HFFc6 (cell line): ENCODE measurements around the gene TTLL3. TPM values are rescaled to one million over a fixed set of nuclear protein-coding genes. Genes with fewer than 3 reads are reported as not detected.
"Not testable (repeated sequence)": the region's sequence is repeated elsewhere in the genome, so short reads cannot be mapped to it uniquely, and the experiment has no call there.

Experiments
- DNase-seq: peaks from one replicate; pipeline ENCODE4 v3.0.0-alpha.2; 2018
- H3K27ac Mint-ChIP-seq: 2 replicates; pipeline ENCODE4 v1.8.0; 2020; ENCODE audit warnings: mild to moderate bottlenecking, mixed read lengths
- H3K27me3 Mint-ChIP-seq: 2 replicates; pipeline ENCODE4 v1.8.0; 2021; ENCODE audit warnings: mild to moderate bottlenecking, moderate library complexity, mixed read lengths; ENCODE audit not compliant: insufficient read depth
- H3K36me3 Mint-ChIP-seq: 2 replicates; pipeline ENCODE4 v1.8.0; 2021; ENCODE audit warnings: low read depth, mixed read lengths
- H3K4me1 Mint-ChIP-seq: 2 replicates; pipeline ENCODE4 v1.8.0; 2020; ENCODE audit warnings: low read depth, mixed read lengths
- H3K4me3 Mint-ChIP-seq: 2 replicates; pipeline ENCODE4 v1.8.0; 2020; ENCODE audit warnings: mild to moderate bottlenecking, moderate library complexity, mixed read lengths
- H3K9me3 Mint-ChIP-seq: 2 replicates; pipeline ENCODE4 v1.8.0; 2020; ENCODE audit warnings: mild to moderate bottlenecking, mixed read lengths
- total RNA-seq, 6 experiments: library from RNA; stranded (reverse); fragmentation: NEBNext Ultra II Directional; extraction: Animal tissue kit (Norgen Biotek cat#: 25700); gene quantifications; 2 replicates in 1 of 6; 3 replicates in 5 of 6; pipeline ENCODE4 v1.2.3, GENCODE V29; 2021
- TF ChIP-seq, protein P1 (sequence below): fragments of 200-600 bp; sonication (generic); IDR thresholded peaks from 2 replicates; pipeline ENCODE4 v1.5.0; 2021; ENCODE audit warnings: antibody characterized with exemption, mild to moderate bottlenecking

TTLL3 gene
- total RNA-seq, 6 experiments from 2014 or later = 14.1 to 20.5 (median 16.0) TPM

DNA sequence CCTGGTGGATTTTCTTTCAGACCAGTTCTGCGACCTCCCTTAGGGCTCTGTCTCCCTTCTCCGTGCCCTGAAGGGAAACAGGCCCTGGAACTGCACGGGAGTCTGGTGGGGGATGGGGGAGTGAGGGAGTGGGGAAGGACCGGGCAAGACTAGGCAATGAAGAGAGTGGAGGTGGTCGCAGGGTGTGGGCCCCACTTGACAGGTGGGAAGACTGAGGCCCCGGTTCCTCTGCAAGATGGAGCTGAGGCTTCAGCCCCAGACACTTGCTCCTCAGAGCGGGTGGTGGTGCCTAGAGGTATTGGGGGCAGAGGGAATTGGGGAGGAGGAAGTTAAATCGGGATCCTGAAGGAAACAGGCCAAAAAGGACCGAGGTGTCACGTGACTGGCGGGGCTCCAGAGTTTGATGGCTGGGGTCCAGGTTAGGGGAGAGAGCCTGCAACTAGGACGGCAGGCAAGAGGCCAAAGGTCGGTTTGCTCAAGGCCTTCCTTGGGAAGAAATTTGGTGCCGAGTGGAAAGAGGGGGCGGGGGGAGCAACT, 39.7 kb upstream of the TTLL3 start:
- Mint-ChIP-seq H3K36me3 (peaks cover 6% of the 10 kb centered on the region; the same call in 1 of the 2 replicates), H3K27me3 (peaks cover 7% of the 10 kb centered on the region), H3K9me3 (no peaks in the 10 kb centered on the region), H3K4me1 (peaks cover 37% of the 10 kb centered on the region), H3K4me3 (peak overlapping the region; percentile 87), H3K27ac (no peak overlapping the region)
- TF ChIP-seq, protein P1, sequence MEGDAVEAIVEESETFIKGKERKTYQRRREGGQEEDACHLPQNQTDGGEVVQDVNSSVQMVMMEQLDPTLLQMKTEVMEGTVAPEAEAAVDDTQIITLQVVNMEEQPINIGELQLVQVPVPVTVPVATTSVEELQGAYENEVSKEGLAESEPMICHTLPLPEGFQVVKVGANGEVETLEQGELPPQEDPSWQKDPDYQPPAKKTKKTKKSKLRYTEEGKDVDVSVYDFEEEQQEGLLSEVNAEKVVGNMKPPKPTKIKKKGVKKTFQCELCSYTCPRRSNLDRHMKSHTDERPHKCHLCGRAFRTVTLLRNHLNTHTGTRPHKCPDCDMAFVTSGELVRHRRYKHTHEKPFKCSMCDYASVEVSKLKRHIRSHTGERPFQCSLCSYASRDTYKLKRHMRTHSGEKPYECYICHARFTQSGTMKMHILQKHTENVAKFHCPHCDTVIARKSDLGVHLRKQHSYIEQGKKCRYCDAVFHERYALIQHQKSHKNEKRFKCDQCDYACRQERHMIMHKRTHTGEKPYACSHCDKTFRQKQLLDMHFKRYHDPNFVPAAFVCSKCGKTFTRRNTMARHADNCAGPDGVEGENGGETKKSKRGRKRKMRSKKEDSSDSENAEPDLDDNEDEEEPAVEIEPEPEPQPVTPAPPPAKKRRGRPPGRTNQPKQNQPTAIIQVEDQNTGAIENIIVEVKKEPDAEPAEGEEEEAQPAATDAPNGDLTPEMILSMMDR = no peak
- DNase-seq = no peak

DNA sequence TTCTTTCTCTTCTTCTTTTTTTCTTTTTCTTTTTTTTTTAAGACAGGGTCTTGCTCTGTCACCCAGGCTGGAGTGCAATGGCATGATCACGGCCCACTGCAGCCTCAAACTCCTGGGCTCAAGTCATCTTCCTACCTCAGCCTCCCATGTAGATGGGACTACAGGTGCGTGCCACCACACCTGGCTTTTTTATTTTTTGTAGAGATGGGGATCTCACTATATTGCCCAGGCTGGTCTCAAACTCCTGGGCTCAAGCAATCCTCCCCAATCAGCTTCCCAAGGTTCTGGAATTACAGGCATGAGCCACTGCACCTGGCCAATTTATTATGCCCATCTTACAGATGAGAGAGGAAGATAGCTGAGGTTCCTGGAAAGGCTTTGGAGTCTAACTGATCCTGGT, 39.1 kb upstream of the TTLL3 start:
- not testable (repeated sequence) for DNase-seq, H3K36me3 Mint-ChIP-seq, H3K27ac Mint-ChIP-seq, H3K27me3 Mint-ChIP-seq, H3K9me3 Mint-ChIP-seq
- Mint-ChIP-seq H3K4me3 (peak overlapping the region; percentile 87), H3K4me1 (peaks cover 37% of the 10 kb centered on the region)

DNA sequence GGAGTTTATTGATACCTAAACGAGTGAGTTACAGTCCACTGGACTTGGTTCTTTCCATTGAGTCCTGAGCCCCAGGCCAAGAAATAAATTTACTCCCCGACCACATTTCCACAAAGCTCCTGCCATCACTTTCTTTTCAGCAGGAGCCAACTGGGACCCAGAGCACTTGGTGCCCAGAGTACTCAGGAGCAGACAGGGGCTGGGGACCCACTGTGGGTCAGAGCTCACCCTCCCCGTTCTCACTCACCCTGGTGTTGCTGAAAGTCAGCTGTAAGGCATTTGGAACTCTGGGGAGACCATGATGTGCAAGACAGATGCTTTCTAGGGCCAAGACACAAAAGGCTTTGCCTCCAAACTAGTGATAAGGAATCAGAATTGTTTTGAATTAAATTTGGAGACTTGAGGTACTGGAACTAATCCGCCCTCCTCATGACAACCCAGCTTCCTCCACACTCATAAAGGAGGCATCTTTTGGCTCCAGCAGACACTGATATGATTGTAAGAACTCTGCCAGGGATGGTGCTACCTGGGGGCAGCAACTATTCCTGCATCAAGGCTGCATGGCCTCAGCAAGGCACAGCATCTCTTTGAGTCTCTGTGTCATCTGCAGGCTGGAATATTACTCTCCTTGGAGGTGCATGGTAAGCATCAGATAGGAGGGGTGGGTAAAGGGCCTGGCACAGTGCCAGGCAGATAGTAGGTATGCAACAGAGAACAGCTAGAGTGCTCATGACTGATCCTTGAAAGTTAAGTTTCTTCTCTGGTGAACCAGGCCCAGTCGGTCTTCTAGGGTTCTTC, 33.0 kb upstream of the TTLL3 start:
- TF ChIP-seq, protein P1 = no peak
- no peak for DNase-seq
- Mint-ChIP-seq H3K27ac (no peak overlapping the region), H3K4me1 (peaks cover 28% of the 10 kb centered on the region), H3K27me3 (peaks cover 2% of the 10 kb centered on the region), H3K9me3 (no peaks in the 10 kb centered on the region), H3K36me3 (no peaks in the 10 kb centered on the region), H3K4me3 (no peak overlapping the region)

DNA sequence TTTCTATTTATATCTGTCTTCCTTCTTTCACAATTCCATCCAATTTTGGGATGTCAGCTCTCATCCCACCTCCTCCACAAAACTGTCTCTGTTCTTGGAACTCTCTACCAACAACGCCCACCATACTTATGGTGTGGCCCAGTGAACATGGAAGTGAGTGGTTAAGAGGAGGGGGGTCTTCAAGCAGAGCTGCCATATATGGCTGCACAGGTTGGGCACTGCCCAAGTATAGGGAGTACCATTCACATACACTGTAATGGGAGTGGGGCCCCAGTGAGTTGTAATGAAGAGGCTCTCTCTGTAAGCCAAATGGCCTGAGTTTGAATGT, 32.4 kb upstream of the TTLL3 start:
- peaks cover 28% of the 10 kb centered on the region for H3K4me1 Mint-ChIP-seq
- no peaks in the 10 kb centered on the region for H3K9me3 Mint-ChIP-seq
- TF ChIP-seq, protein P1 = no peak
- H3K27me3 Mint-ChIP-seq = peaks cover 1% of the 10 kb centered on the region
- no peak overlapping the region for H3K27ac Mint-ChIP-seq
- H3K36me3 Mint-ChIP-seq = no peaks in the 10 kb centered on the region
- no peak overlapping the region for H3K4me3 Mint-ChIP-seq
- DNase-seq = no peak

DNA sequence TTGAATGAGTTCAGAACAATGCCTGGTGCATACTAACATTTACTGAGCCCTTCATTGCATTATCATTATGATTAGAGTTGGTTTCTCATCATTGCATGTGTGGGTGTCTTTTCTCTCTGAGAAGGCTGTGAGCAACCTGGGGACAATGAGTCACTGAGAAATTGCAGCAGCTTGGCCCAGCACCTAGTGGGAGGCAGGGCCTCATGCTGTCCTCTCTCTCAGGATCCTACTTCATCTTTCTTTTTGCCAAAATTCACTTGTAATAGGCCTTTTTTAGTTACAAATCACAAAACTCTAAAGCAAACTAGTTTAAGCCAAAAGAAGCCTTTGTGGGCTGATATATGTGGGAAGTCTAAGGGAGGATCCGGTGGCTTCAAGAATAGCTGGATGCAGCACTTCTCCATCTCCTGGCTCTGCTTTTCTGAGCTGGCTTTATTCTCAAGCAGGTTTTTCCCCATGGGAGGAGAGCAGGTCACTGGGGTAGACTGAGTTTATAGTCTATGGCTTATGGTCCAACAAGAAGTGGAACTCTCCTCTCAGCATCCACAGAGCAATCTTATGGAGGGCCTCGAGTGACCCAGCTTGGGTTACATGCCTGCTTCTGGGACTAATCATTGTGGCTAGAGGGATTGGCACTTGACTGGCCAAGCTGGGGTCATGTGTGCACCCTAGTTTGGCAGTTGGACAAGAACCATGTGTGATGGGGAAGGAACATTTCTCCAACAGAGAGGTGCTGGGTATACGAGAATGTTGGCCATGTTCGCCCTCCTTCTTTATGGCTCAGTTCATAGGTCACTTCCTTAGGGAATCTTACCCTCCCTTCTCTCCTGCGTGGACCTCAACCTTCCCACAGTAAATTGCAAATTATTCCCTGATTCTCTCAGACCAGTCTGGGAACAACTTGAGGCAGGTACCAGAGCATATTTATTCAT, 31.7 kb upstream of the TTLL3 start:
- peak overlapping the region; percentile 71 for H3K27ac Mint-ChIP-seq
- no peaks in the 10 kb centered on the region; the same call in none of the 2 replicates for H3K27me3 Mint-ChIP-seq
- H3K4me1 Mint-ChIP-seq = peaks cover 28% of the 10 kb centered on the region
- TF ChIP-seq, protein P1 = no peak
- no peaks in the 10 kb centered on the region for H3K36me3 Mint-ChIP-seq
- no peaks in the 10 kb centered on the region for H3K9me3 Mint-ChIP-seq
- DNase-seq = peak; percentile 65
- H3K4me3 Mint-ChIP-seq = no peak overlapping the region
